Thyroid gland (tissue), 4 donors: ENCODE measurements around the gene RIMBP2. TPM values are rescaled to one million over a fixed set of nuclear protein-coding genes. Genes with fewer than 3 reads are reported as not detected.

ENCODE experiments used
- DNase-seq, 2 donors: peaks; one replicate each; pipeline ENCODE4 v3.0.0-alpha.2; 2019
- H3K27ac ChIP-seq, 3 donors: fragments of 200-600 bp; sonication (generic); 1 replicate in 2 of 3; 2 replicates in 1 of 3; pipeline ENCODE4 v1.5.1; 2016 to 2019; ENCODE audit warnings: mild to moderate bottlenecking in 1 of 3, moderate library complexity in 1 of 3
- H3K27me3 ChIP-seq: fragments of 200-600 bp; sonication (generic); one replicate; pipeline ENCODE4 v1.5.1; 2019
- H3K36me3 ChIP-seq, 2 donors: fragments of 200-600 bp; sonication (generic); one replicate each; pipeline ENCODE4 v1.5.1; 2016 to 2019
- H3K4me1 ChIP-seq, 2 donors: fragments of 200-600 bp; sonication (generic); one replicate each; pipeline ENCODE4 v1.5.1; 2017 to 2019
- H3K4me3 ChIP-seq, 3 donors: fragments of 200-600 bp; sonication (generic); replicated peaks in 1 of 3; 1 replicate in 2 of 3; 2 replicates in 1 of 3; pipeline ENCODE4 v1.5.1; 2016; ENCODE audit warnings: mild to moderate bottlenecking in 1 of 3
- H3K9me3 ChIP-seq: fragments of 200-600 bp; sonication (generic); one replicate; pipeline ENCODE4 v1.5.1; 2017
- CTCF ChIP-seq, 6 experiments: fragments of 200-600 bp in 3 of 6; fragments of 450-650 bp in 3 of 6; sonication (generic) in 3 of 6; IDR thresholded peaks; one replicate each; pipeline ENCODE4 v1.5.1; 2016 to 2019; ENCODE audit warnings: antibody characterized with exemption in 6 of 6, mild to moderate bottlenecking in 2 of 6, inconsistent platforms in 1 of 6, moderate library complexity in 1 of 6
- POLR2A ChIP-seq, 2 donors: fragments of 450-650 bp; IDR thresholded peaks; one replicate each; pipeline ENCODE4 v1.6.1; 2017; ENCODE audit warnings: antibody characterized with exemption in 2 of 2, mild to moderate bottlenecking in 2 of 2, moderate library complexity in 1 of 2
- WGBS, 2 donors: methylation state at CpG; one replicate each; pipeline ENCODE4 v1.1.5; 2017; 5-methylcytosine and 5-hydroxymethylcytosine counted together
- intact Hi-C: fragments of 100-400 bp; cut with DNase I; formaldehyde crosslinking; loops from one replicate; pipeline ENCODE4 v1.15.1; 2023
- total RNA-seq, 4 donors: library from RNA; depleted of rRNA; stranded (reverse); fragments of >200 nt; gene quantifications; one replicate each; pipeline ENCODE4 v1.2.3, GENCODE V29; 2016

Gene RIMBP2
- total RNA-seq, 4 donors from 2014 or later = 0.11 to 2.2 (median 0.63) TPM

GRCh38 chr12:130593056-130593455 lies 123.0 kb downstream of the RIMBP2 start:
- no peaks in the 10 kb centered on the region for H3K36me3 ChIP-seq
- H3K4me3 ChIP-seq = no peak overlapping the region
- H3K9me3 ChIP-seq = no peaks in the 10 kb centered on the region
- no peaks in the 10 kb centered on the region for H3K4me1 ChIP-seq
- intact Hi-C loops = no loop called here
- TF ChIP-seq CTCF (IDR thresholded peaks at IDR 0.05) (no peak), POLR2A (IDR thresholded peaks at IDR 0.05) (no peak)
- no peak overlapping the region for H3K27ac ChIP-seq
- no peak for DNase-seq
- no peaks in the 10 kb centered on the region for H3K27me3 ChIP-seq
- 88 to 90% methylated on average over 10 of the region's 11 CpGs for WGBS, 2 donors

GRCh38 chr12:130592641-130593040 lies 123.5 kb downstream of the RIMBP2 start:
- no peak for TF ChIP-seq POLR2A (IDR thresholded peaks at IDR 0.05)
- TF ChIP-seq CTCF (IDR thresholded peaks at IDR 0.05) = no peak
- intact Hi-C loops = no loop called here
- H3K4me3 ChIP-seq = no peak overlapping the region
- no peaks in the 10 kb centered on the region for H3K9me3 ChIP-seq
- H3K4me1 ChIP-seq = no peaks in the 10 kb centered on the region
- H3K36me3 ChIP-seq = no peaks in the 10 kb centered on the region
- H3K27ac ChIP-seq = no peak overlapping the region
- DNase-seq = no peak
- 89 to 95% methylated on average over 23 of the region's 23 CpGs for WGBS, 2 donors
- H3K27me3 ChIP-seq = no peaks in the 10 kb centered on the region

- no peak for DNase-seq
- no peaks in the 10 kb centered on the region for H3K4me1 ChIP-seq
- intact Hi-C loops = no loop called here
- TF ChIP-seq CTCF (IDR thresholded peaks at IDR 0.05) (no peak), POLR2A (IDR thresholded peaks at IDR 0.05) (no peak)
- no peak overlapping the region for H3K4me3 ChIP-seq
- no peak overlapping the region for H3K27ac ChIP-seq
- WGBS, 2 donors = 51 to 57% methylated on average over 9 of the region's 9 CpGs
- H3K9me3 ChIP-seq = no peaks in the 10 kb centered on the region
- no peaks in the 10 kb centered on the region for H3K36me3 ChIP-seq
- H3K27me3 ChIP-seq = no peaks in the 10 kb centered on the region
Observed at GRCh38 chr12:130591736-130592135, 124.4 kb downstream of the RIMBP2 start.

- TF ChIP-seq POLR2A (IDR thresholded peaks at IDR 0.05) (no peak), CTCF (IDR thresholded peaks at IDR 0.05) (no peak)
- intact Hi-C loops = no loop called here
Observed at GRCh38 chr12:130590685-130591084, 125.4 kb downstream of the RIMBP2 start.

GRCh38 chr12:130589540-130590317 lies 126.4 kb downstream of the RIMBP2 start:
- no peak for TF ChIP-seq POLR2A (IDR thresholded peaks at IDR 0.05)
- no peak for TF ChIP-seq CTCF (IDR thresholded peaks at IDR 0.05)
- Histone ChIP-seq H3K4me3 (no peak overlapping the region), H3K36me3 (no peaks in the 10 kb centered on the region), H3K4me1 (no peaks in the 10 kb centered on the region), H3K27me3 (no peaks in the 10 kb centered on the region), H3K9me3 (no peaks in the 10 kb centered on the region), H3K27ac (no peak overlapping the region)
- intact Hi-C loops = no loop called here
- WGBS, 2 donors = 60 to 72% methylated on average over 11 of the region's 11 CpGs
- DNase-seq = no peak

More at GRCh38 chr12:130590685-130591084, 125.4 kb downstream of the RIMBP2 start:
- H3K27me3 ChIP-seq = no peaks in the 10 kb centered on the region
- H3K27ac ChIP-seq = no peak overlapping the region
- no peaks in the 10 kb centered on the region for H3K36me3 ChIP-seq
- no peaks in the 10 kb centered on the region for H3K9me3 ChIP-seq
- WGBS, 2 donors = 59 to 64% methylated on average over 11 to 12 of the region's 12 CpGs
- DNase-seq = no peak
- no peak overlapping the region for H3K4me3 ChIP-seq
- no peaks in the 10 kb centered on the region for H3K4me1 ChIP-seq
